Ovary (tissue), 9 donors: ENCODE results near the gene TP63. TPM values are rescaled to one million over a fixed set of nuclear protein-coding genes. Genes with fewer than 3 reads are reported as not detected.

Experiments
- DNase-seq, 5 donors: peaks; one replicate each; pipeline ENCODE4 v3.0.0-alpha.2; 2019 to 2020
- H3K27ac ChIP-seq, 2 donors: fragments of 200-600 bp; one replicate each; pipeline versions ENCODE4 v1.5.1 to v1.8.0; 2019 to 2022
- H3K27me3 ChIP-seq: fragments of 200-600 bp; one replicate; pipeline ENCODE4 v1.8.0; 2022
- H3K36me3 ChIP-seq: fragments of 200-600 bp; sonication (generic); one replicate; pipeline ENCODE4 v1.5.1; 2019
- H3K4me1 ChIP-seq: one replicate; pipeline ENCODE4 v1.8.1; 2013; ENCODE audit warnings: mild to moderate bottlenecking, moderate library complexity; ENCODE audit not compliant: insufficient read depth
- H3K4me3 ChIP-seq: fragments of 200-600 bp; sonication (generic); one replicate; pipeline ENCODE4 v1.5.1; 2017
- H3K9me3 ChIP-seq, 2 donors: fragments of 200-600 bp in 1 of 2; sonication (generic) in 1 of 2; one replicate each; pipeline versions ENCODE4 v1.5.1 to v1.8.1; 2013 to 2019; ENCODE audit warnings: mild to moderate bottlenecking in 1 of 2, moderate library complexity in 1 of 2
- CTCF ChIP-seq, 3 donors: fragments of 450-650 bp in 2 of 3; fragments of 200-600 bp in 1 of 3; IDR thresholded peaks; one replicate each; pipeline versions ENCODE4 v1.5.1 to v1.8.0; 2016 to 2022; ENCODE audit warnings: antibody characterized with exemption in 3 of 3, mild to moderate bottlenecking in 1 of 3
- EP300 ChIP-seq: sonication (generic); formaldehyde crosslinking; IDR thresholded peaks from one replicate; pipeline ENCODE4 v1.6.1; 2017; ENCODE audit warnings: antibody characterized with exemption
- POLR2A ChIP-seq: fragments of 450-650 bp; IDR thresholded peaks from one replicate; pipeline ENCODE4 v1.6.1; 2017; ENCODE audit warnings: antibody characterized with exemption, mild to moderate bottlenecking, moderate library complexity
- WGBS, 3 donors: extraction: QIAGEN DNeasy Blood & Tissue Kit in 1 of 3; methylation state at CpG; one replicate each; pipeline versions ENCODE4 v1.1.5 to v1.1.7; 2013 to 2017; 5-methylcytosine and 5-hydroxymethylcytosine counted together
- intact Hi-C, 4 donors: fragments of 100-400 bp; cut with DNase I; formaldehyde crosslinking; loops; one replicate each; pipeline versions ENCODE4 v1.11.0 to v1.15.1; 2022 to 2023
- polyA plus RNA-seq, 2 donors: library from polyadenylated mRNA; stranded (reverse); fragments of 200-250 nt in 1 of 2; fragments of 350-450 nt in 1 of 2; fragmentation: Illumina TruSeq in 1 of 2; extraction: RNeasy Lipid Tissue Mini Kit (QIAGEN cat#74804) in 1 of 2; gene quantifications; one replicate each; pipeline ENCODE4 v1.2.3, GENCODE V29; 2013 to 2014
- total RNA-seq, 7 donors: library from RNA; depleted of rRNA in 2 of 7; stranded (reverse); fragments of >200 nt in 2 of 7; fragmentation: NEBNext Ultra II Directional in 3 of 7; extraction: Animal tissue kit (Norgen Biotek cat#: 25700) in 3 of 7; gene quantifications; one replicate each; pipeline versions ENCODE4 v1.1.0 to v1.2.4, GENCODE V29; 2016 to 2023
- donor health status: DM: no; HTN: no; CAD: no; lungs with moderate emphysema.
- donor health status: DM: no; HTN: no; CAD: no.
- donor health status: Bipolar disorder and iron deficiency.
- donor health status: DM: yes; HTN: yes; CAD: no.
- donor health status: DM: no; HTN: no; CAD: no.
- donor health status: DM: yes; HTN: yes; CAD: no.

TP63 gene
- total and polyA plus RNA-seq, 9 donors: 0.15 to 0.79 (median 0.22) TPM; not detected in 1

- TF ChIP-seq CTCF (IDR thresholded peaks at IDR 0.05): no peak
- TF ChIP-seq EP300: no peak
- TF ChIP-seq POLR2A: no peak
- H3K27ac ChIP-seq: no peak overlapping the region
- no peaks in the 10 kb centered on the region for H3K27me3 ChIP-seq
- no peak for DNase-seq
- no peaks in the 10 kb centered on the region for H3K36me3 ChIP-seq
- H3K4me1 ChIP-seq: no peaks in the 10 kb centered on the region
- 84 to 89% (median 85%) methylated on average over 3 of the region's 3 CpGs for WGBS, 3 donors
- no peaks in the 10 kb centered on the region for H3K9me3 ChIP-seq
- intact Hi-C loops: no loop called here
- no peak overlapping the region for H3K4me3 ChIP-seq
These were observed 265.3 kb downstream of the TP63 start for GRCh38 chr3:189896533-189896932.

GRCh38 chr3:189897406-189897805, 266.2 kb downstream of the TP63 start:
- H3K4me1 ChIP-seq: no peaks in the 10 kb centered on the region
- intact Hi-C loops: no loop called here
- no peaks in the 10 kb centered on the region for H3K36me3 ChIP-seq
- H3K9me3 ChIP-seq: no peaks in the 10 kb centered on the region
- TF ChIP-seq EP300: no peak
- no peak for TF ChIP-seq CTCF (IDR thresholded peaks at IDR 0.05)
- TF ChIP-seq POLR2A: no peak
- no peak overlapping the region for H3K27ac ChIP-seq
- no peak for DNase-seq
- WGBS, 3 donors: 55 to 75% (median 70%) methylated on average over 2 of the region's 2 CpGs
- no peak overlapping the region for H3K4me3 ChIP-seq
- no peaks in the 10 kb centered on the region for H3K27me3 ChIP-seq

- Histone ChIP-seq H3K27me3 (no peaks in the 10 kb centered on the region), H3K4me3 (no peak overlapping the region), H3K36me3 (no peaks in the 10 kb centered on the region), H3K27ac (no peak overlapping the region), H3K4me1 (no peaks in the 10 kb centered on the region), H3K9me3 (no peaks in the 10 kb centered on the region)
- intact Hi-C loops: no loop called here
- 93 to 95% (median 94%) methylated on average over 1 of the region's 1 CpG for WGBS, 3 donors
- TF ChIP-seq POLR2A: no peak
- no peak for TF ChIP-seq EP300
- TF ChIP-seq CTCF (IDR thresholded peaks at IDR 0.05): no peak
- no peak for DNase-seq
These were observed 267.5 kb downstream of the TP63 start for GRCh38 chr3:189898559-189899153.

GRCh38 chr3:189899186-189899585, 268.0 kb downstream of the TP63 start:
- H3K27me3 ChIP-seq: no peaks in the 10 kb centered on the region
- 91 to 95% (median 93%) methylated on average over 3 of the region's 3 CpGs for WGBS, 3 donors
- no peaks in the 10 kb centered on the region for H3K4me1 ChIP-seq
- no peaks in the 10 kb centered on the region for H3K9me3 ChIP-seq
- DNase-seq: no peak
- TF ChIP-seq CTCF (IDR thresholded peaks at IDR 0.05): no peak
- no peak overlapping the region for H3K4me3 ChIP-seq
- H3K36me3 ChIP-seq: no peaks in the 10 kb centered on the region
- intact Hi-C loops: no loop called here
- H3K27ac ChIP-seq: no peak overlapping the region
